AG09309 (cell line): ENCODE results near the gene PDZD8.
"Not testable (repeated sequence)": the region's sequence is repeated elsewhere in the genome, so short reads cannot be mapped to it uniquely, and the experiment has no call there.

Source experiments
- DNase-seq: peaks from one replicate; pipeline ENCODE4 v3.0.0-alpha.2; 2010; ENCODE audit warnings: low read depth
- H3K4me3 ChIP-seq: 2 replicates; pipeline ENCODE4 v1.5.1; 2011; ENCODE audit warnings: mild to moderate bottlenecking, low read depth, low read length, moderate library complexity; ENCODE audit not compliant: control insufficient read depth
- TF ChIP-seq, protein P1 (sequence below): IDR thresholded peaks from 2 replicates; pipeline ENCODE4 v1.5.1; 2011; ENCODE audit warnings: mild to moderate bottlenecking, low read depth, low read length, inconsistent platforms; ENCODE audit not compliant: insufficient read depth, control insufficient read depth; ENCODE audit errors: missing control alignments

Gene PDZD8

GRCh38 chr10:117294039-117294645 is 81.1 kb downstream of the PDZD8 start:
- TF ChIP-seq, protein P1, sequence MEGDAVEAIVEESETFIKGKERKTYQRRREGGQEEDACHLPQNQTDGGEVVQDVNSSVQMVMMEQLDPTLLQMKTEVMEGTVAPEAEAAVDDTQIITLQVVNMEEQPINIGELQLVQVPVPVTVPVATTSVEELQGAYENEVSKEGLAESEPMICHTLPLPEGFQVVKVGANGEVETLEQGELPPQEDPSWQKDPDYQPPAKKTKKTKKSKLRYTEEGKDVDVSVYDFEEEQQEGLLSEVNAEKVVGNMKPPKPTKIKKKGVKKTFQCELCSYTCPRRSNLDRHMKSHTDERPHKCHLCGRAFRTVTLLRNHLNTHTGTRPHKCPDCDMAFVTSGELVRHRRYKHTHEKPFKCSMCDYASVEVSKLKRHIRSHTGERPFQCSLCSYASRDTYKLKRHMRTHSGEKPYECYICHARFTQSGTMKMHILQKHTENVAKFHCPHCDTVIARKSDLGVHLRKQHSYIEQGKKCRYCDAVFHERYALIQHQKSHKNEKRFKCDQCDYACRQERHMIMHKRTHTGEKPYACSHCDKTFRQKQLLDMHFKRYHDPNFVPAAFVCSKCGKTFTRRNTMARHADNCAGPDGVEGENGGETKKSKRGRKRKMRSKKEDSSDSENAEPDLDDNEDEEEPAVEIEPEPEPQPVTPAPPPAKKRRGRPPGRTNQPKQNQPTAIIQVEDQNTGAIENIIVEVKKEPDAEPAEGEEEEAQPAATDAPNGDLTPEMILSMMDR = no peak
- no peak overlapping the region for H3K4me3 ChIP-seq
- DNase-seq = no peak

DNA sequence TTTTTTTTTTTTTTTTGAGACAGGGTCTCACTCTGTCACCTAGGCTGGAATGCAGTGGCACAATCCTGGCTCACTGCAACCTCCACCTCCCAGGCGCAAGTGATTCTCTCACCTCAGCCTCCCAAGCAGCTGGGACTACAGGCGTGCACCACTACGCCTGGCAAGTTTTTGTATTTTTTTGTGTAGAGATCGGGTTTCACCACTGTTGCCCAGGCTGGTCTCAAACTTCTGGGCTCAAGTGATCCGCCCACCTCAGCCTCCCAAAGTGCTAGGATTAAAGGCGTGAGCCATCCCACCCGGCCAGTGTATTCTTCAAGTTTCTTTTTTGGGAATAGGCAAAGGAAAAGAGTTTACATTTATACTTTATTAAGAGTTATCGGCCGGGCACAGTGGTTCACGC is 84.4 kb downstream of the PDZD8 start:
- not testable (repeated sequence) for DNase-seq, H3K4me3 ChIP-seq

GRCh38 chr10:117284716-117285494 is 90.3 kb downstream of the PDZD8 start:
- TF ChIP-seq, protein P1 = no peak
- DNase-seq = no peak
- H3K4me3 ChIP-seq = no peak overlapping the region

DNA sequence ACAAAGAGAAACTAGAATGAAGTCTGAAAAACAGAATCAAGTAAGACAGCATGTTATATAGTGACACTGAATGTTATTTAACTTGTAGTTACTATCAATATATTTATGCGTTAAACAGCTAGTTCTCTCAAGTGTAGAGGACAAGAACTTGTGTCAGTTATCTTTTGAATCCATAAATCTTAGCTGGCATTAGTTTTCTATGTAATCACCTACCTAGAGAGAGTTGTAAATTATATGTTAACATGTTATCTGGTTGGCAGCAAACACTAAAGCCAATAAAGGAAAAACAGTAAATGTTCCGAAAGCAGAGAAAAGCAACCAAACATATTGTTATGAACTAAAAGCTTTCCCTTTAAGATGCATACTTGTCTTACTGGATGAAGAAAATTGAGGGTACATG is 97.6 kb downstream of the PDZD8 start:
- TF ChIP-seq, protein P1 = no peak
- no peak for DNase-seq
- H3K4me3 ChIP-seq = no peak overlapping the region

- no peak overlapping the region for H3K4me3 ChIP-seq
- no peak for DNase-seq
- TF ChIP-seq, protein P1 = no peak
Measured at GRCh38 chr10:117275121-117275520, 100.1 kb downstream of the PDZD8 start.

DNA sequence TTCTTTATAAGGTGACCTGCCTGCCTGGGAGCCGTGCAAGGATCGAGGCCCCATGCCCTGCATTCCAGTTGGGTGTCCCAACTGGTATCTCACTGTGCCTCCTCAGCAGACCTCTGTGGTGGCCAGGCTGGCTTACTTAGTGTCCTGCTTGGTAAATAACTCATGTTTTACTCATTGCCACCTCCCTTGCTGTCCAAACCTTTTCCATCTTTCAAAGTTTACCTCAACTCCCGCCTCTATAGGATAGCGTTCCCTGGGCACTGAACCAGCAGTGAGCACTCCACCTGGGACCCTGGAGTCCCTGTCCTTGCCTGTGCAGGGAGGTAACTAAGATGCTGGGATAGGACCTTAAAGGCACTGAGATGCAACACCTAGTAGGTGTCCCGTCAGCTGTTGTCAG is 100.7 kb downstream of the PDZD8 start:
- no peak for DNase-seq
- no peak overlapping the region for H3K4me3 ChIP-seq

GRCh38 chr10:117273980-117274379 is 101.3 kb downstream of the PDZD8 start:
- TF ChIP-seq, protein P1 = no peak

More for the DNA sequence above, 100.7 kb downstream of the PDZD8 start:
- TF ChIP-seq, protein P1 = no peak

More at GRCh38 chr10:117273980-117274379, 101.3 kb downstream of the PDZD8 start:
- H3K4me3 ChIP-seq = no peak overlapping the region
- no peak for DNase-seq
